ENCODE results near the gene OCIAD1.
"Not testable (repeated sequence)": the region's sequence is repeated elsewhere in the genome, so short reads cannot be mapped to it uniquely, and the experiment has no call there.

OCIAD1 gene

GRCh38 chr4:48821431-48821830, 9.5 kb upstream of the OCIAD1 start:
- DNase-seq, result not testable (repeated sequence)

- DNase-seq, result no peak
Measured at GRCh38 chr4:48827622-48828021, 3.3 kb upstream of the OCIAD1 start.

GRCh38 chr4:48831532-48832030, 693 bp downstream of the OCIAD1 start:
- DNase-seq, result peak; percentile 41 to 61

- DNase-seq, result no peak
Measured at GRCh38 chr4:48832571-48832970, 1.7 kb downstream of the OCIAD1 start.

- DNase-seq, result no peak
Measured at GRCh38 chr4:48836658-48837057, 5.8 kb downstream of the OCIAD1 start.

GRCh38 chr4:48841045-48841827, 10.3 kb downstream of the OCIAD1 start:
- no peak for DNase-seq

- no peak for DNase-seq
Measured at GRCh38 chr4:48844843-48845242, 14.0 kb downstream of the OCIAD1 start.

GRCh38 chr4:48848799-48849198, 17.9 kb downstream of the OCIAD1 start:
- not testable (repeated sequence) for DNase-seq

GRCh38 chr4:48851651-48852050, 20.8 kb downstream of the OCIAD1 start:
- DNase-seq, result no peak

- DNase-seq, result no peak
Measured at GRCh38 chr4:48853604-48854394, 22.9 kb downstream of the OCIAD1 start.

GRCh38 chr4:48854395-48854683, 23.5 kb downstream of the OCIAD1 start:
- no peak for DNase-seq

GRCh38 chr4:48854982-48855381, 24.1 kb downstream of the OCIAD1 start:
- DNase-seq, result no peak

- DNase-seq, result no peak
Measured at GRCh38 chr4:48858130-48858529, 27.2 kb downstream of the OCIAD1 start.

GRCh38 chr4:48862038-48862437, 31.1 kb downstream of the OCIAD1 start:
- DNase-seq, result no peak

GRCh38 chr4:48862661-48863060, 31.8 kb downstream of the OCIAD1 start:
- DNase-seq, result no peak

GRCh38 chr4:48863728-48864127, 32.8 kb downstream of the OCIAD1 start:
- no peak for DNase-seq

GRCh38 chr4:48864696-48865095, 33.8 kb downstream of the OCIAD1 start:
- DNase-seq, result not testable (repeated sequence)

GRCh38 chr4:48877827-48878535, 47.1 kb downstream of the OCIAD1 start:
- no peak for DNase-seq

- no peak for DNase-seq
Measured at GRCh38 chr4:48879561-48880442, 48.9 kb downstream of the OCIAD1 start.

- not testable (repeated sequence) for DNase-seq
Measured at GRCh38 chr4:48881646-48882045, 50.8 kb downstream of the OCIAD1 start.

GRCh38 chr4:48889750-48890149, 58.9 kb downstream of the OCIAD1 start:
- not testable (repeated sequence) for DNase-seq

GRCh38 chr4:48891028-48891619, 60.2 kb downstream of the OCIAD1 start:
- no peak for DNase-seq

Data from NCI-H526 (cell line).